Coronary artery (tissue), 2 donors: ENCODE measurements around the gene TSACC.

Experiments used
- DNase-seq: peaks from one replicate; pipeline ENCODE4 v3.0.0-alpha.2; 2017; ENCODE audit warnings: low spot score
- H3K27ac ChIP-seq, 2 donors: fragments of 200-600 bp; sonication (generic); one replicate each; pipeline ENCODE4 v1.5.1; 2016 to 2019
- H3K4me3 ChIP-seq: fragments of 200-600 bp; sonication (generic); 2 replicates; pipeline ENCODE4 v1.5.1; 2016; ENCODE audit warnings: mild to moderate bottlenecking, moderate library complexity
- TF ChIP-seq, protein P1 (sequence below): fragments of 200-600 bp; sonication (generic); IDR thresholded peaks from one replicate; pipeline ENCODE4 v1.5.1; 2019; ENCODE audit warnings: antibody characterized with exemption

The TSACC gene

DNA sequence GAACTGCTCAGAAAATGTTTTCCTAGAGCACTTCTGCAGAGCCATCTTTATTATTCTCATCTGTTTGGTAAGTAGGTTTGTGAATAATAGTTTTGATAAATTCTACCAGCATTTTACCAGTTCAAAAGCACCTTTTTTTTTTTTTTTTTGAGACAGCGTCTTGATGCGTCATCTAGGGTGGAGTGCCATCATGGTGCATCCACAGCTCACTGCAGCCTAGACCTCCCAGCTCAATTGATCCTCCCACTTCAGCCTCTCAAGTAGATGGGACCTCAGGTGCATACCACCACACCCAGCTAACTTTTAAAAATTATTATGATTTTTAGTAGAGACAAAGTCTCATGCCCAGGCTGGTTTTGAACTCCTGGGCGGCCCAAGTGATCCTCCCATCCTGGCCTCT lies 20.9 kb downstream of the TSACC start:
- no peak overlapping the region for H3K4me3 ChIP-seq
- DNase-seq = no peak
- TF ChIP-seq, protein P1, sequence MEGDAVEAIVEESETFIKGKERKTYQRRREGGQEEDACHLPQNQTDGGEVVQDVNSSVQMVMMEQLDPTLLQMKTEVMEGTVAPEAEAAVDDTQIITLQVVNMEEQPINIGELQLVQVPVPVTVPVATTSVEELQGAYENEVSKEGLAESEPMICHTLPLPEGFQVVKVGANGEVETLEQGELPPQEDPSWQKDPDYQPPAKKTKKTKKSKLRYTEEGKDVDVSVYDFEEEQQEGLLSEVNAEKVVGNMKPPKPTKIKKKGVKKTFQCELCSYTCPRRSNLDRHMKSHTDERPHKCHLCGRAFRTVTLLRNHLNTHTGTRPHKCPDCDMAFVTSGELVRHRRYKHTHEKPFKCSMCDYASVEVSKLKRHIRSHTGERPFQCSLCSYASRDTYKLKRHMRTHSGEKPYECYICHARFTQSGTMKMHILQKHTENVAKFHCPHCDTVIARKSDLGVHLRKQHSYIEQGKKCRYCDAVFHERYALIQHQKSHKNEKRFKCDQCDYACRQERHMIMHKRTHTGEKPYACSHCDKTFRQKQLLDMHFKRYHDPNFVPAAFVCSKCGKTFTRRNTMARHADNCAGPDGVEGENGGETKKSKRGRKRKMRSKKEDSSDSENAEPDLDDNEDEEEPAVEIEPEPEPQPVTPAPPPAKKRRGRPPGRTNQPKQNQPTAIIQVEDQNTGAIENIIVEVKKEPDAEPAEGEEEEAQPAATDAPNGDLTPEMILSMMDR = no peak
- no peak overlapping the region for H3K27ac ChIP-seq

DNA sequence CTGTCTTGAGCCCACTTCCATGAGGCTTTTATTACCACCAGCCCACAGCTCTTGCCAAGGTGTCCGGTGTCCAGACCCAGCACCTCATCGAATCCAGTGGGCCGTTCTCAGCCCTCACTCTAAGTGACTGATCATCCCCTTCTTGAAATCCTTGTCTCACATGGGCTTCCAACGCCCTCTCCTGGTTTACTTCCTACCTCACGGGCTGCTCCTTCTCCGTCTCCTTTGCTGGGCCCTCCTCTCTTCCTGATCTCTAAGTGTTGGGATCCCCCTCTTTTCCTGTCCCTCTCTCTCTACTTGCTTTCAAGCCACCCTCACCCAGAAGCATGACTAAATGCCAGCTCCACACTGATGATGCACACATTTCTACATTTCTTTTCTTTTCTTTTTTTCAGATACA lies 21.6 kb downstream of the TSACC start:
- Histone ChIP-seq H3K4me3 (no peak overlapping the region), H3K27ac (no peak overlapping the region)
- DNase-seq = no peak
- TF ChIP-seq, protein P1 = no peak

DNA sequence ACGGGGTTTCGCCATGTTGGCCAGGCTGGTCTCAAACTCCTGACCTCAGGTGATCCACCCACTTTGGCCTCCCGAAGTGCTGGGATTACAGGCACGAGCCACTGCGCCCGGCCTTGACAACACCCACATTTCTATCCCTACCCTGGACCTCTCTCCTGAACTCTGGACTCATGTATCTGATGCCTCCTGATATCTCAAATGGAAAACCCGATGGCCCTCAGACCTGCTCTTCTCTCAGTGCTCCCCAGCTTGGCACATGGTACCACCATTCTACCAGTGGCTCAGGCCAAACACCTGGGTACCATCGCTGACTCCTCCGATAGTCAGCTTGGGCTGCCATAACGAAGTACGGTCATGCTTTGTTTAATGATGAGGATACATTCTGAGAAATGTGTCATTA lies 22.2 kb downstream of the TSACC start:
- H3K4me3 ChIP-seq = no peak overlapping the region
- TF ChIP-seq, protein P1 = no peak
- DNase-seq = no peak
- H3K27ac ChIP-seq = no peak overlapping the region

DNA sequence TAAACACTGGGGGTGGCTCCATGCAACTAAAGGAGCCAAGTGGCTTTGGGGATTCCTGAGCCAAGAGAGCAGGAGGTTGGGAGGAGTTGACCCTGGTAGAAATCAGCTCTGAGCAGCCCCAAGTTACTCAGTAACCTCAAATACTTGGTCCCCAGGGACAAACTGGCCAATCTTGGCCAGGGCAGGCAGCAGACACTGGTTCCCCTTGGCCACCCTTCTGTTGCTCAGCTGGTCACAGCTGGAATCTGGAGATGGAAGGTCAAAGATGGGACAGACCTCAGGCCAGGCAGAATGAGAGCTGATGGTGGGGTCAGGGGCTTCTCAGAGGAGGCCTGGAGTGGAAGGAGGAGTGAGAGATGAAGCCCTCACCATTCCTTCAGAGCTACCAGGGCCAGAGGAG lies 27.4 kb downstream of the TSACC start:
- no peak overlapping the region for H3K4me3 ChIP-seq
- no peak for DNase-seq

DNA sequence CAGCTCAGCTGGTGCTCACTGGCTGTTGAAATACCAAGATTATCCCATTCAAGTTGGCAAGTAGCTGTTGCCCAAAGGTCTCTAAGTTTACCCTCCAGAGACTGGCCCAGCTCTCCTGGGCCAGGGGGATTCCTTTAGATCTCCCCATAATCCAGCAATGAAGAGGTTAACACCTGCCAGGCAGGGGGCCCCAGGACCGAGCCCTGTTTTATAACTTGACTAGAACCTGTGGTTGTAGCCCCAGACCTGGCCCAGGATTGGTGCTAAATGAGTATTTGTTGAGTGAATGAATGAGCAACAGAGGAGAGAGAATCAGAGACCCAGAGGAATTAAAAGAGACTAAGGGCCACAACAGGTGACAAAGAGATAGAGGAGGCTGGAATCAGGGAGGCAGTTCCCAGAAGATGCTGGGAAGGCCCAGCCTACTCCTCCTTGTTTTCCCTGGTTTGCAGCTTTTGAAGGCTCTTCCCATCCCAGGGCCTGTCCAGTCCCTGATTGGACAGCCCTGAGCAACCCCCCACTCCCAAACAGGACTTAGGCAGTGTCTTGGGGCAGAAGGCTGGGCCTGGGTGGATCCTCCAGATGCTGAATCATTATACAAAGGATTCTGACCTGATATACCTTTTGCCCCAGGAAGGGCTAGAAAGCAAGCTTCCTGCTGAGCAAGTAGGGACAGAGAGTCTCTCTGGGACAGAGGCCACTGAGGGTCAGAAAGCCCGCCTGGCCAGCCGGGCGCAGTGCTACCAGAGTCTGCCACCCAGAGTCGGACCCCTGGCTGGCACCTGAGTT lies 28.2 kb downstream of the TSACC start:
- no peak overlapping the region for H3K27ac ChIP-seq
- no peak for DNase-seq
- TF ChIP-seq, protein P1 = no peak
- no peak overlapping the region for H3K4me3 ChIP-seq

More for the DNA sequence above, 27.4 kb downstream of the TSACC start:
- TF ChIP-seq, protein P1 = no peak
- no peak overlapping the region for H3K27ac ChIP-seq

DNA sequence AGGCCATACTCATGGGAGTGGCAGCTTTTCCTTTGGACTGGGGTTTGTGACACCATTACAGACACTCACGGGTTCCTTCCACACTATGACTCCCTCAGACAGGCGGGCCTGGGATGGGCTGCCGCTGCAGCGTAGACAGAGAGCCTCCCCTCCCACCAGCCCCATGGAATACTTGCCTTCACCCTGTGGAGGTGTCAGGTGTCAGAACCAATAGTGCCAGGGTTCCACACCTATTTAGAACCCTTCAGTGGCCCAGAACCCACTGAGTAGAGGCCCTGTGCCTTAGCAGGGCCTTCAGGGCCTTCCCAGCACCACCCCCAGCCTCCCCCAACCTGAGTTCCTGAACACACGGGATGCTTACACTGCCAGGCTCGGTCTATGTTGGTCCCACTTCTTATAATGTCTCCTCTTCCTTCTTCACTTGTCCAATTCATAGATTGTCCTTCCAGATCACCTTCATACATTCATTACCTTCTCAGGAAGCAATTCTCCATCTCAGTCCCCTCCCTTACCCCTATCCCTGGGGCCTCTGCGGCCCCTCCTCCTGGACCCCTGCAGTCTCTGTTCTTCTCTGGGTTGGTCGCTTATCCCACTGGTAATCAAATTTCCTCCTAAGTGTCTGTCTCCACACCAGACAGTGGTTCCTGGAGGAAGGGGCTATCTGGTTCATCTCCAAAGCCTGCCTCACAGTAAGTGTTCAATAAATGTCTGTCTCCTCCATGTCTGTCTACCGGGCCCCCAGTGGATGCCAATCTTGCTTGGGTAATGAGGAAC lies 29.2 kb downstream of the TSACC start:
- Histone ChIP-seq H3K27ac (no peak overlapping the region), H3K4me3 (no peak overlapping the region)
- TF ChIP-seq, protein P1 = no peak
- no peak for DNase-seq
